Melanocyte of skin (primary cell): ENCODE measurements around the gene CDC37. TPM values are rescaled to one million over a fixed set of nuclear protein-coding genes. Genes with fewer than 3 reads are reported as not detected.

Experiments
- total RNA-seq, 2 donors: library from RNA; depleted of rRNA; stranded (reverse); fragments of >200 nt; gene quantifications; 2 replicates each; pipeline ENCODE4 v1.2.3, GENCODE V29; 2012

CDC37 gene
- total RNA-seq = 100 to 1,000 TPM; 143 to 207 TPM

DNA sequence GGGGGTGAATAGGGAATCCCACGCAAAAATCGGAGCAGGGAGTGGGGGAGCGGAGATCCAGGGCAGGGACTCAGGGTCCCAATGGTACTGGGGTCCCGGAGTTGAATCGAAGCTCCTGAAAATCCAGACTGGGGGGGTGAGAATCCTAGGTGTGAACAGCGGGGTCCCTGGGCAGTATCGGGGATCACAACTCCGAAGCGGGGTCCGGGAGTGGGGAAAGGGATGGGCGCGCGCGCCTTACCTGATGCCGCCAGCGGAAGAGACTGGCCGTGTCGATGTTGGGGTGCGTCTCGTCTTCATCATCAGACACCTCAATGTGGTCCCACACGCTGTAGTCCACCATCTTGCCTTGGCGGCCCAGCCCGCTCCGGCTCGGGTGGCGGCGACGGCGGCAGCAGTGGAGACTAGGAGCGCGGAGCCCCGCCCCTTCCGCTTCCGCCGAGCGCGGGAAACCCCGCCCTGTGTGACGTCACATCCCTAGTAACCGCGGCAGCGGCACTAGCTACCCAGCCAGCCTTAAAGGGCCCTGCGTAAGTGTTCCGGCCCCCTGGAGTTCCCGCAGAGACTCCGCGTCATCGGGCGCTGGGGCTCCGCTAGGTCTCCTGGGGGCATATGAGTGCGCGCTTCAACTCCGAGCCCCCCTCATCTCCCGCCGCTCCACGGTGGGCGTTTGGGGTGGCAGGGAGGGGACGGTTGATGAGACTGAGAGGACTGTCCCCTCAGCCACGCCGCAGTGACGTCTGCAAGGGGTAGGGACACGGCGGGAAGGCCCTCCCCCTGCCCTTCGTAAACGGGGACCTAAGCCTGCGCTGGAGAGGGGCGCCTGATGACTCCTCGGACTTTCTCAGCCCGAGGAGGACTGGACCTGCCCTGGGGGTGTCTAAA is at the start of gene CDC37:
Gene CDC37 (minus strand): TSS at position 406 of the 885 bp plus-strand sequence. CDS start 63 bp downstream, at position 343.

DNA sequence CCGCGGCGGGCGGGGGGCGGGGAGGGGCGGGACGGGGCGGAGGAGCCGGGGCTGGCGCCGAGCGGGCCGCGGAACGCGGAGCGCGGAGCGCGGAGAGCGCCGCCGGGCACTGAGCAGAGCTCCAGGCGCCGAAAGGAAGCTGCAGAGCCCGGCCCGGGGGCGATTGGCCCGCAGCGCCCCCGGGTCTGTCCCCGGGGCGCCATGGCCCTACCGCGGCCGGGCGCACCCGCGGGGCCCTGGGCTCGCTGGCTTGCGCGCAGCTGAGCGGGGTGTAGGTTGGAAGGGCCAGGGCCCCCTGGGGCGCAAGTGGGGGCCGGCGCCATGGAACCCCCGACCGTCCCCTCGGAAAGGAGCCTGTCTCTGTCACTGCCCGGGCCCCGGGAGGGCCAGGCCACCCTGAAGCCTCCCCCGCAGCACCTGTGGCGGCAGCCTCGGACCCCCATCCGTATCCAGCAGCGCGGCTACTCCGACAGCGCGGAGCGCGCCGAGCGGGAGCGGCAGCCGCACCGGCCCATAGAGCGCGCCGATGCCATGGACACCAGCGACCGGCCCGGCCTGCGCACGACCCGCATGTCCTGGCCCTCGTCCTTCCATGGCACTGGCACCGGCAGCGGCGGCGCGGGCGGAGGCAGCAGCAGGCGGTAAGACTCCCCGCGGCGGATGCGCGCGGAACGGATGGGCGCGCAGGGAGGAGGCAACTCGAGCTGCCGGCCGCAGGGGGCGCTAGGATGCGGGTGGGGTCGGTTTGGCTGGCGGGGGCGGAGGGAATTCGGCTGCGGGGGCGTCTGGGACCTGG is 17.3 kb upstream of the CDC37 start, which contains the start of gene PDE4A:
Gene PDE4A (plus strand): TSS at position 95 of the 796 bp plus-strand sequence. CDS start 227 bp downstream, at position 322.

DNA sequence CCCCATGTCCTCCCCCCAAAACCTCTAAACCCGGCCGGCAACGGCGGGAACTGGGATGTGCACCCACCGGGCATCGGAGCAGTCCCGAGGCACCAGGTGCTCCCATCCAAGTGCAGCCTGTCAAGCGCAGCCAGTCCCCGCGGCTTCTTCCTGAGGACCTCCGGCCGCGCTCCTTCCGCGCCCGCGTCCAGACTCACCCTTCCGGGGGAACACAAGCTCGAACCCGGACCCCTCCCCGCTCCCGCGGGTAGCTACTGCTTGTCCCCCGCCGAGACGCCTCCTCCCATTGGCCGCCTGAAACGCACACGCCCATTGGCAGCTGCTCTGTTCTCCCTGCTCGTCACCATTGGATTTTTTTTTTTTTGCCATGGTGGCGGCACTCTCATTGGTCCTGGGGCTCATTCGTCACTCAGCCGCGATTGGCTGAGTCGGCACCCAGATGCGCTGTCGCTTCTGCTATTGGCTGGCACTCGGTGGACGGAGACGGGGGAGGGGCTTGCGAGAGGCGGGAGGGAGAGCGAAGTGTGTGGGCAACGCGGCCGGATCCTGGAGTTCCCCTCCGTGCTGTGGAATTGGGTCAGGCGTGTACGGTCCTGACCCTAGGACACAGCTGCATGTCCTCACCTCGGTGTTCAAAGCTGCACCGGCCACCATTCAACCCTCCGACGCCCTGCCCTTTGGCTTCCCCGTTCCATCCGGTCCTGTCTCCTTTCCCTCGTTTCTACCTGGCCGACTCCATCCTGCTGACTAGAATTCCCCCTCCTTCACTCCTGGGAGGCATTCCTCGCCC is 22.8 kb downstream of the CDC37 start, which contains the start of gene TYK2:
Gene TYK2 (minus strand): TSS at position 260 of the 790 bp plus-strand sequence. CDS start 2,166 bp downstream, outside the sequence.

Other genes starting within 250 kb of the CDC37 start
- 10 to 100 TPM; 30.6 to 78.9 TPM for gene DNMT1, start 208.6 kb downstream of the CDC37 start, total RNA-seq
- gene S1PR2, start 172.2 kb downstream of the CDC37 start, total RNA-seq = 10 to 100 TPM in 1 of 2 donors, 1 to 10 TPM in 1; 10.0 to 15.3 TPM
- 10 to 100 TPM; 58.5 to 82.6 TPM for gene MRPL4, start 151.3 kb downstream of the CDC37 start, total RNA-seq
- 10 to 100 TPM; 52.9 to 90.2 TPM for gene ICAM1, start 132.4 kb downstream of the CDC37 start, total RNA-seq
- not detected for gene ICAM4, start 116.6 kb downstream of the CDC37 start, total RNA-seq
- gene ICAM5, start 113.6 kb downstream of the CDC37 start, total RNA-seq = under 1 TPM; under 0.01 to 0.33 TPM
- under 1 TPM; 0.33 to 0.34 TPM for gene ZGLP1, start 93.7 kb downstream of the CDC37 start, total RNA-seq
- gene FDX2, start 87.5 kb downstream of the CDC37 start, total RNA-seq = 10 to 100 TPM in 1 of 2 donors, 1 to 10 TPM in 1; 10.0 to 13.3 TPM
- gene RAVER1, start 70.0 kb downstream of the CDC37 start, total RNA-seq = 10 to 100 TPM; 13.1 to 15.3 TPM
- gene ICAM3, start 63.9 kb downstream of the CDC37 start, total RNA-seq = 10 to 100 TPM in 1 of 2 donors, 1 to 10 TPM in 1; 5.5 to 10.3 TPM
- gene TYK2, start 23.0 kb downstream of the CDC37 start, total RNA-seq = 10 to 100 TPM; 69.5 to 85.6 TPM
- gene PDE4A, start 17.0 kb upstream of the CDC37 start, total RNA-seq = 1 to 10 TPM; 5.3 to 6.5 TPM
- gene KEAP1, start 99.8 kb upstream of the CDC37 start, total RNA-seq = 10 to 100 TPM; 67.3 to 71.6 TPM
- gene S1PR5, start 113.9 kb upstream of the CDC37 start, total RNA-seq = under 1 TPM in 1 of 2 donors, not detected in 1; under 0.01 TPM
- gene ATG4D, start 140.4 kb upstream of the CDC37 start, total RNA-seq = 10 to 100 TPM; 26.8 to 35.3 TPM
- gene KRI1, start 162.5 kb upstream of the CDC37 start, total RNA-seq = 10 to 100 TPM in 1 of 2 donors, 1 to 10 TPM in 1; 5.9 to 10.3 TPM
- gene CDKN2D, start 165.4 kb upstream of the CDC37 start, total RNA-seq = 10 to 100 TPM in 1 of 2 donors, 1 to 10 TPM in 1; 10.0 to 12.7 TPM
- gene AP1M2, start 183.8 kb upstream of the CDC37 start, total RNA-seq = not detected
- gene SLC44A2, start 222.0 kb upstream of the CDC37 start, total RNA-seq = 1 to 10 TPM; 6.7 to 9.3 TPM